HepG2 (cell line): Measurements from ENCODE around the gene DIP2C. TPM values are rescaled to one million over a fixed set of nuclear protein-coding genes. Genes with fewer than 3 reads are reported as not detected.

Experiments
- ATAC-seq: fragments of 200-7000 bp; cut with Tn5 transposase; 3 replicates; pipeline ENCODE4 v1.9.1; 2020; ENCODE audit warnings: mild to moderate bottlenecking, moderate library complexity
- BruUV-seq: library from RNA; stranded (reverse); fragments of 400-500 nt; replicated peaks from 2 replicates; lab custom pipeline; 2021; lab: Mats Ljungman, UMichigan
- CTCF ChIA-PET: fragments of 300-600 bp; formaldehyde crosslinking; extraction: SDS; loops from one replicate; lab custom pipeline; 2021; ENCODE audit warnings: low total read pairs, inconsistent platforms, low intra/inter-chr PET ratio; lab: Yijun Ruan, JAX
- POLR2A ChIA-PET: fragments of 350-600 bp; sonication (Branson Sonifier 250); formaldehyde crosslinking; loops from one replicate; lab custom pipeline; 2020; ENCODE audit warnings: antibody characterized with exemption, inconsistent platforms; lab: Yijun Ruan, JAX
- DNase-seq: peaks from one replicate; pipeline ENCODE4 v3.0.0-alpha.2; 2015; ENCODE audit warnings: low spot score
- FAIRE-seq: peaks from 3 replicates; lab custom pipeline; 2011; peaks lifted over from hg19 to GRCh38; lab: Jason Lieb, UNC
- H2AFZ ChIP-seq: one replicate; pipeline ENCODE4 v1.6.1; 2011; ENCODE audit warnings: low read length, inconsistent platforms
- H3K27ac ChIP-seq: fragments of 300-600 bp; 3 replicates; pipeline ENCODE4 v1.8.0; 2011; ENCODE audit warnings: mixed run types, mild to moderate bottlenecking, mixed read lengths, low read length, inconsistent platforms; ENCODE audit not compliant: insufficient read depth; ENCODE audit errors: extremely low read length
- H3K27me3 ChIP-seq, 2 experiments: fragments of 200-600 bp in 1 of 2; 2 replicates in 1 of 2; 3 replicates in 1 of 2; pipeline versions ENCODE4 v1.6.0 to v1.8.0; 2011; ENCODE audit warnings: low read length in 2 of 2, mild to moderate bottlenecking in 2 of 2, moderate library complexity in 2 of 2, inconsistent platforms in 1 of 2; ENCODE audit not compliant: insufficient read depth in 2 of 2, control insufficient read depth in 1 of 2
- H3K36me3 ChIP-seq, 2 experiments: fragments of 200-600 bp in 1 of 2; replicated peaks in 1 of 2; 2 replicates in 1 of 2; 3 replicates in 1 of 2; pipeline versions ENCODE4 v1.5.1 to v1.8.0; 2011; ENCODE audit warnings: low read length in 2 of 2, inconsistent platforms in 1 of 2; ENCODE audit not compliant: insufficient read depth in 2 of 2, control insufficient read depth in 1 of 2
- H3K4me1 ChIP-seq: 2 replicates; pipeline ENCODE4 v1.5.1; 2012; ENCODE audit warnings: low read length, inconsistent platforms; ENCODE audit not compliant: insufficient read depth
- H3K4me2 ChIP-seq: 2 replicates; pipeline ENCODE4 v1.6.0; 2011; ENCODE audit warnings: low read depth, low read length, inconsistent platforms
- H3K4me3 ChIP-seq, 3 experiments: fragments of 200-600 bp in 1 of 3; sonication (generic), shearing (Covaris generic) in 1 of 3; replicated peaks in 1 of 3; 2 replicates each; pipeline ENCODE4 v1.5.1; 2011 to 2016; ENCODE audit warnings: low read length in 3 of 3, inconsistent platforms in 2 of 3, low read depth in 2 of 3, mild to moderate bottlenecking in 2 of 3, control low read depth in 1 of 3, mixed read lengths in 1 of 3; ENCODE audit not compliant: insufficient read depth in 1 of 3
- H3K79me2 ChIP-seq: one replicate; pipeline ENCODE4 v1.6.1; 2011; ENCODE audit warnings: low read length, inconsistent platforms; ENCODE audit not compliant: insufficient read depth
- H3K9ac ChIP-seq: 2 replicates; pipeline ENCODE4 v1.6.0; 2011; ENCODE audit warnings: mild to moderate bottlenecking, low read depth, low read length, inconsistent platforms; ENCODE audit not compliant: insufficient read depth
- H3K9me3 ChIP-seq: 2 replicates; pipeline ENCODE4 v1.5.1; 2012; ENCODE audit warnings: mild to moderate bottlenecking, low read length
- H4K20me1 ChIP-seq: 2 replicates; pipeline ENCODE4 v1.6.0; 2011; ENCODE audit warnings: inconsistent platforms, mild to moderate bottlenecking, low read length, moderate library complexity; ENCODE audit not compliant: insufficient read depth
- AHDC1 ChIP-seq: sonication (generic); formaldehyde crosslinking; IDR thresholded peaks from 2 replicates; pipeline ENCODE4 v1.5.1; 2020; ENCODE audit warnings: mild to moderate bottlenecking, missing genetic modification reagents, borderline replicate concordance
- ARNT ChIP-seq: fragments of 450-650 bp; IDR thresholded peaks from 2 replicates; pipeline ENCODE4 v1.6.1; 2017
- ZKSCAN5 ChIP-seq: sonication (generic); formaldehyde crosslinking; IDR thresholded peaks from 2 replicates; pipeline ENCODE4 v1.5.1; 2020; ENCODE audit warnings: mild to moderate bottlenecking, missing genetic modification reagents
- ZNF510 ChIP-seq: sonication (generic); formaldehyde crosslinking; IDR thresholded peaks from 2 replicates; pipeline ENCODE4 v1.4.0; 2020; ENCODE audit warnings: low read depth, mild to moderate bottlenecking, missing genetic modification reagents
- WGBS: methylation state at CpG from one replicate; pipeline ENCODE4 v1.1.6; 2017; ENCODE audit warnings: low lambda C conversion rate; 5-methylcytosine and 5-hydroxymethylcytosine counted together
- in situ Hi-C: cut with HindIII; loops from 2 replicates; pipeline ENCODE4 v1.10.0; 2017; ENCODE audit warnings: low pct_unique_long_range_greater_than_20kb; ENCODE audit not compliant: extremely low pct_ligation_motif_present
- intact Hi-C: fragments of 100-400 bp; cut with micrococcal nuclease; formaldehyde crosslinking; loops from one replicate; pipeline ENCODE4 v1.10.0; 2022; ENCODE audit not compliant: unreplicated experiment
- polyA plus RNA-seq, 8 experiments: library from polyadenylated mRNA; depleted of rRNA in 3 of 8; stranded (reverse) in 7 of 8; unstranded in 1 of 8; fragments of >200 nt; fragmentation: Illumina TruSeq in 4 of 8; extraction: Trizol in 4 of 8; gene quantifications; 2 replicates each; pipeline versions ENCODE4 v1.2.1 to v1.2.3, GENCODE V29; 2011 to 2016; ENCODE audit warnings: low read depth in 4 of 8, missing spikeins in 1 of 8, mixed read lengths in 1 of 8; ENCODE audit not compliant: insufficient read depth in 1 of 8
- total RNA-seq, 5 experiments: library from RNA; depleted of rRNA; stranded (reverse); fragments of >200 nt; fragmentation: Illumina TruSeq; extraction: Trizol; gene quantifications; 2 replicates each; pipeline ENCODE4 v1.2.3, GENCODE V29; 2016; ENCODE audit warnings: low read depth in 1 of 5

DIP2C gene
- total and polyA plus RNA-seq, 2 of the 13 experiments (the other 11 are each of a cell fraction or from before 2014, with no cell fraction given): 2.2 to 2.7 TPM

- POLR2A ChIA-PET: no interaction called here
- no peak overlapping the region for H3K4me3 ChIP-seq
- no peak overlapping the region for H3K4me2 ChIP-seq
- CTCF ChIA-PET: no interaction called here
- no TSS peak for BruUV-seq
- WGBS: 79% methylated on average over 5 of the region's 5 CpGs
- intact Hi-C loops: no loop called here
- no peaks in the 10 kb centered on the region for H3K27me3 ChIP-seq
- no peak overlapping the region for H3K9ac ChIP-seq
- TF ChIP-seq ZNF510 (peak; percentile 63; the same call in 1 of the 2 replicates), ZKSCAN5 (no peak), ARNT (no peak), AHDC1 (CRISPR knock-in tag) (no peak)
- no peak overlapping the region for H2AFZ ChIP-seq
- H3K27ac ChIP-seq: no peak overlapping the region
- no peaks in the 10 kb centered on the region for H3K9me3 ChIP-seq
- ATAC-seq: no peak
- FAIRE-seq: no peak
- DNase-seq: no peak
- peaks cover 3% of the 10 kb centered on the region; the same call in 1 of the 2 replicates for H4K20me1 ChIP-seq
- in situ Hi-C loops: no loop called here
- no peaks in the 10 kb centered on the region for H3K36me3 ChIP-seq
- peaks cover 23% of the 10 kb centered on the region for H3K4me1 ChIP-seq
- H3K79me2 ChIP-seq: no peaks in the 10 kb centered on the region
Observed at GRCh38 chr10:563827-564226, 125.6 kb downstream of the DIP2C start.
